Ammon's horn (tissue), 1 donor: Measurements from ENCODE around the gene ELK1.
"Not testable (repeated sequence)": the region's sequence is repeated elsewhere in the genome, so short reads cannot be mapped to it uniquely, and the experiment has no call there.

Experiments used
- DNase-seq: peaks from one replicate; pipeline ENCODE4 v3.0.0-alpha.2; 2016; ENCODE audit warnings: low spot score

Gene ELK1

GRCh38 chrX:47611926-47612325, 38.4 kb downstream of the ELK1 start:
- no peak for DNase-seq

GRCh38 chrX:47611489-47611888, 38.9 kb downstream of the ELK1 start:
- no peak for DNase-seq

GRCh38 chrX:47610511-47610910, 39.9 kb downstream of the ELK1 start:
- DNase-seq: no peak

- DNase-seq: peak; percentile 52
Observed at GRCh38 chrX:47608130-47608810, 42.1 kb downstream of the ELK1 start.

GRCh38 chrX:47607091-47607490, 43.3 kb downstream of the ELK1 start:
- no peak for DNase-seq

- DNase-seq: no peak
Observed at GRCh38 chrX:47605024-47605423, 45.3 kb downstream of the ELK1 start.

GRCh38 chrX:47603125-47603524, 47.2 kb downstream of the ELK1 start:
- not testable (repeated sequence) for DNase-seq

GRCh38 chrX:47597222-47597621, 53.1 kb downstream of the ELK1 start:
- DNase-seq: no peak

GRCh38 chrX:47596256-47596655, 54.1 kb downstream of the ELK1 start:
- no peak for DNase-seq

GRCh38 chrX:47595716-47596251, 54.6 kb downstream of the ELK1 start:
- no peak for DNase-seq

GRCh38 chrX:47593522-47593921, 56.8 kb downstream of the ELK1 start:
- no peak for DNase-seq

- DNase-seq: no peak
Observed at GRCh38 chrX:47590984-47591383, 59.4 kb downstream of the ELK1 start.

GRCh38 chrX:47587906-47588735, 62.2 kb downstream of the ELK1 start:
- DNase-seq: no peak

- DNase-seq: no peak
Observed at GRCh38 chrX:47587091-47587891, 63.1 kb downstream of the ELK1 start.

GRCh38 chrX:47586043-47586787, 64.1 kb downstream of the ELK1 start:
- DNase-seq: no peak
